Keratinocyte (primary cell): ENCODE results near the gene NFASC. TPM values are rescaled to one million over a fixed set of nuclear protein-coding genes. Genes with fewer than 3 reads are reported as not detected.

Experiments used
- DNase-seq: peaks from one replicate; pipeline ENCODE4 v3.0.0-alpha.2; 2011; ENCODE audit warnings: low read depth, missing footprints, low spot score
- FAIRE-seq: peaks from 2 replicates; lab custom pipeline; 2011; peaks lifted over from hg19 to GRCh38; lab: Jason Lieb, UNC
- H2AFZ ChIP-seq: 2 replicates; pipeline ENCODE4 v1.6.0; 2012; ENCODE audit warnings: low read length, control low read depth, inconsistent platforms; ENCODE audit not compliant: control insufficient read depth
- H3K27ac ChIP-seq: 2 replicates; pipeline ENCODE4 v1.5.1; 2011; ENCODE audit warnings: low read length; ENCODE audit not compliant: control insufficient read depth, insufficient read depth
- H3K27me3 ChIP-seq: 3 replicates; pipeline ENCODE4 v1.6.0; 2011; ENCODE audit warnings: low read length; ENCODE audit not compliant: control insufficient read depth, insufficient read depth; ENCODE audit errors: extremely low read depth
- H3K36me3 ChIP-seq, 2 experiments: 2 replicates in 1 of 2; 3 replicates in 1 of 2; pipeline ENCODE4 v1.5.1; 2011; ENCODE audit warnings: low read length in 2 of 2, mild to moderate bottlenecking in 1 of 2; ENCODE audit not compliant: control insufficient read depth in 2 of 2, insufficient read depth in 2 of 2; ENCODE audit errors: extremely low read depth in 1 of 2
- H3K4me1 ChIP-seq: 3 replicates; pipeline ENCODE4 v1.5.1; 2011; ENCODE audit warnings: low read length; ENCODE audit not compliant: control insufficient read depth, insufficient read depth; ENCODE audit errors: extremely low read depth
- H3K4me2 ChIP-seq: 3 replicates; pipeline ENCODE4 v1.6.0; 2011; ENCODE audit warnings: low read depth, low read length; ENCODE audit not compliant: control insufficient read depth, insufficient read depth; ENCODE audit errors: extremely low read depth
- H3K4me3 ChIP-seq, 3 experiments: fragments of 200-600 bp in 1 of 3; sonication (generic) in 1 of 3; 2 replicates in 2 of 3; 3 replicates in 1 of 3; pipeline ENCODE4 v1.5.1; 2011 to 2016; ENCODE audit warnings: low read length in 3 of 3, mild to moderate bottlenecking in 3 of 3, control low read depth in 2 of 3, inconsistent platforms in 1 of 3, low read depth in 1 of 3, mixed read lengths in 1 of 3, mixed run types in 1 of 3, moderate library complexity in 1 of 3; ENCODE audit not compliant: control insufficient read depth in 2 of 3, insufficient read depth in 2 of 3; ENCODE audit errors: extremely low read depth in 1 of 3
- H3K79me2 ChIP-seq: 2 replicates; pipeline ENCODE4 v1.6.0; 2012; ENCODE audit warnings: low read length; ENCODE audit not compliant: control insufficient read depth, insufficient read depth
- H3K9ac ChIP-seq: 3 replicates; pipeline ENCODE4 v1.6.0; 2011; ENCODE audit warnings: low read length; ENCODE audit not compliant: control insufficient read depth, insufficient read depth; ENCODE audit errors: extremely low read depth
- H3K9me1 ChIP-seq: 3 replicates; pipeline ENCODE4 v1.6.0; 2011; ENCODE audit warnings: low read length; ENCODE audit not compliant: control insufficient read depth, insufficient read depth; ENCODE audit errors: extremely low read depth
- H3K9me3 ChIP-seq: 2 replicates; pipeline ENCODE4 v1.5.1; 2012; ENCODE audit warnings: low read depth, low read length; ENCODE audit not compliant: control insufficient read depth
- H4K20me1 ChIP-seq: 3 replicates; pipeline ENCODE4 v1.6.0; 2011; ENCODE audit warnings: low read length; ENCODE audit not compliant: control insufficient read depth, insufficient read depth; ENCODE audit errors: extremely low read depth
- EZH2 ChIP-seq: IDR thresholded peaks from one replicate; pipeline ENCODE4 v1.6.1; 2012; ENCODE audit warnings: inconsistent platforms, mild to moderate bottlenecking, low read length, moderate library complexity
- dilution Hi-C: fragments of 300-500 bp; cut with MboI; formaldehyde crosslinking; loops from one replicate; pipeline ENCODE4 v1.7.0; 2020; ENCODE audit warnings: low sequenced_read_pairs; ENCODE audit not compliant: extremely low pct_ligation_motif_present
- polyA plus RNA-seq, 5 experiments: library from polyadenylated mRNA; depleted of rRNA in 3 of 5; stranded (reverse) in 3 of 5; stranded (forward) in 1 of 5; unstranded in 1 of 5; fragments of >200 nt; gene quantifications; 1 replicate in 1 of 5; 2 replicates in 3 of 5; 3 replicates in 1 of 5; pipeline versions ENCODE4 v1.2.1 to v1.2.3, GENCODE V29; 2011 to 2012; ENCODE audit warnings: missing spikeins in 2 of 5, low read depth in 1 of 5, low replicate concordance in 1 of 5
- TF ChIP-seq, protein P1 (sequence below), 3 experiments: IDR thresholded peaks in 1 of 3; conservative IDR thresholded peaks in 1 of 3; optimal IDR thresholded peaks in 1 of 3; 2 replicates in 2 of 3; 3 replicates in 1 of 3; pipeline versions ENCODE3 to v1.5.1; 2011; ENCODE audit warnings: low read length in 3 of 3, mild to moderate bottlenecking in 3 of 3, moderate library complexity in 2 of 3, control low read depth in 1 of 3, inconsistent platforms in 1 of 3; ENCODE audit not compliant: insufficient read depth in 2 of 3; ENCODE audit errors: extremely low read depth in 1 of 3

The NFASC gene
- polyA plus RNA-seq, 1 donor (not counting 4 experiments of a cell fraction or from before 2014, with no cell fraction given) = 4.3 TPM

DNA sequence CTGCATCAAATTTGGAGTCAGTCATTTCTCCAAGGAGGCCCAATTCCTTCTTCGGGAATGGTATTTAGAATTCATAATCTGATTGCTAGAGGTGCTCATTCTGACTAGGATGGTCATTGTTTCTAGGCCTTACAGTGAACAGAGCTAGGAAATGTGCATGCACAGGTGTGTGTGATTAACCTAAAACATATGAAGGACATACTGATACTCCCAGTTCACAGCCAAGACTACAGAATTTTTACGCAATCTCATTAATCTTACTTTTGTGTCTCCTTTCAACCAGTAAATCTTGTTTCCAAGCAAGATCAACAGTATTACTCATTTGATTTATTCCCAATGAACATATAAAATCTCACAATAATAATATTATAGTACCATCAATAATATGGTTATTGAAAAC lies 47.1 kb downstream of the NFASC start:
- TF ChIP-seq EZH2 = no peak
- TF ChIP-seq, protein P1, sequence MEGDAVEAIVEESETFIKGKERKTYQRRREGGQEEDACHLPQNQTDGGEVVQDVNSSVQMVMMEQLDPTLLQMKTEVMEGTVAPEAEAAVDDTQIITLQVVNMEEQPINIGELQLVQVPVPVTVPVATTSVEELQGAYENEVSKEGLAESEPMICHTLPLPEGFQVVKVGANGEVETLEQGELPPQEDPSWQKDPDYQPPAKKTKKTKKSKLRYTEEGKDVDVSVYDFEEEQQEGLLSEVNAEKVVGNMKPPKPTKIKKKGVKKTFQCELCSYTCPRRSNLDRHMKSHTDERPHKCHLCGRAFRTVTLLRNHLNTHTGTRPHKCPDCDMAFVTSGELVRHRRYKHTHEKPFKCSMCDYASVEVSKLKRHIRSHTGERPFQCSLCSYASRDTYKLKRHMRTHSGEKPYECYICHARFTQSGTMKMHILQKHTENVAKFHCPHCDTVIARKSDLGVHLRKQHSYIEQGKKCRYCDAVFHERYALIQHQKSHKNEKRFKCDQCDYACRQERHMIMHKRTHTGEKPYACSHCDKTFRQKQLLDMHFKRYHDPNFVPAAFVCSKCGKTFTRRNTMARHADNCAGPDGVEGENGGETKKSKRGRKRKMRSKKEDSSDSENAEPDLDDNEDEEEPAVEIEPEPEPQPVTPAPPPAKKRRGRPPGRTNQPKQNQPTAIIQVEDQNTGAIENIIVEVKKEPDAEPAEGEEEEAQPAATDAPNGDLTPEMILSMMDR (optimal IDR thresholded peaks at IDR 0.05 in 1 of 3, IDR thresholded peaks at IDR 0.05 in 1 of 3, conservative IDR thresholded peaks at IDR 0.05 in 1 of 3; ENCODE audit: extremely low read depth in 1 of 3, insufficient read depth in 2 of 3, low read length in 3 of 3) = no peak
- Histone ChIP-seq H3K4me3 (no peak overlapping the region), H3K4me2 (no peak overlapping the region), H3K9ac (no peak overlapping the region), H4K20me1 (no peaks in the 10 kb centered on the region), H3K27ac (no peak overlapping the region), H3K9me1 (no peaks in the 10 kb centered on the region), H2AFZ (no peak overlapping the region), H3K36me3 (no peaks in the 10 kb centered on the region), H3K79me2 (no peaks in the 10 kb centered on the region), H3K9me3 (no peaks in the 10 kb centered on the region), H3K4me1 (peaks cover 14% of the 10 kb centered on the region), H3K27me3 (no peaks in the 10 kb centered on the region)
- FAIRE-seq (no peak), DNase-seq (no peak)
- dilution Hi-C loops = no loop called here

DNA sequence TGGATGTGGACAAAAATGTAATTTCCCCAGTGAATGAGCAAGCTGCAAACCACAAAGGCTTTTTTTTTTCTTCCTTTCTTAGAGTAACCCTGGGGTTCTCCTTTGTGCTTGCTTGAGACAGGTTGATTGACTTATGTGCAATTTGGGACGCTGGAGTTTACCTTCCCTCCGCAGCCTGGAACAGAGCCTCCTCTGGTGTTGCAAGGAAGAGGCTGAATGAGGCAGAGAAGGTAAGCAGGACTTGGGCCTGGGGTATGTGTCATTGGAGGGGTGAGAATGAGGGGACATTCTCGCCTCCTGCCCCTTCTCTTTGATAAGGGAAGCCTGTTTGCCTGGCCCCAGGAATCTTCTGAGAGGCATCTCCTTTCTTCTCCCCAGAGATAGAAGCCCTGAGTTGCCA lies 49.8 kb downstream of the NFASC start:
- dilution Hi-C loops = no loop called here
- no peaks in the 10 kb centered on the region for H3K9me3 ChIP-seq
- H4K20me1 ChIP-seq = no peaks in the 10 kb centered on the region
- no peaks in the 10 kb centered on the region for H3K36me3 ChIP-seq
- H3K4me3 ChIP-seq = no peak overlapping the region
- no peak overlapping the region for H3K27ac ChIP-seq
- DNase-seq (no peak), FAIRE-seq (no peak)
- H3K4me1 ChIP-seq = peaks cover 14% of the 10 kb centered on the region
- H2AFZ ChIP-seq = no peak overlapping the region
- H3K27me3 ChIP-seq = no peaks in the 10 kb centered on the region
- TF ChIP-seq EZH2 = no peak
- TF ChIP-seq, protein P1 (optimal IDR thresholded peaks at IDR 0.05 in 1 of 3, IDR thresholded peaks at IDR 0.05 in 1 of 3, conservative IDR thresholded peaks at IDR 0.05 in 1 of 3; ENCODE audit: extremely low read depth in 1 of 3, insufficient read depth in 2 of 3, low read length in 3 of 3) = no peak
- H3K9me1 ChIP-seq = no peaks in the 10 kb centered on the region
- H3K4me2 ChIP-seq = no peak overlapping the region
- H3K9ac ChIP-seq = no peak overlapping the region
- no peaks in the 10 kb centered on the region for H3K79me2 ChIP-seq
